Cortex of kidney (tissue), 1 donor: ENCODE results near the gene MLLT1.

Source experiments
- DNase-seq: peaks from one replicate; lab custom pipeline; 2025; lab: John Stamatoyannopoulos, UW

The MLLT1 gene

DNA sequence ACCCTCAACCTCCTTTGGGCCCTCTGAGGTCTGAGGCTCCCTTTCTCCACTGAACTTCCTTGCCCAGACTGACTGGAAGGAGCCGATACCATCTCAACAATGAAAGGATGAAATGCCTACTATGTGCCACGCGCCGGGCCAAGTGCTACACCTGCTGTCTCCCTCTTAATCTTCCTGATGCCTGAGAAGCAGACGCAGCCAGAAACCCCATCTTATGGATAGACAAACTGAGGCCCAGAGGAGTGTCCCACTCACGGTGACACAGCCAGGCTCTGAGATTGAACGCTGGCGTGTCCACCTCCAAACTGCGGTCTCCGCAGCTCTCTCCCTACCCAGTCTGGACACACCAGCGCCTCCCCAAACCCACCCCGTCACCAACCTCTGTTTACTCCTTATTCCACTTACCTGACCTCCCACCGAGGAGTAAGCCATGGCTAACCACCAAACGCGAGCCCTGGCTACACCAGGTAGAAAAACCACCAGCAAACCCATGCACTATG lies 20.9 kb downstream of the MLLT1 start:
- no peak for DNase-seq

DNA sequence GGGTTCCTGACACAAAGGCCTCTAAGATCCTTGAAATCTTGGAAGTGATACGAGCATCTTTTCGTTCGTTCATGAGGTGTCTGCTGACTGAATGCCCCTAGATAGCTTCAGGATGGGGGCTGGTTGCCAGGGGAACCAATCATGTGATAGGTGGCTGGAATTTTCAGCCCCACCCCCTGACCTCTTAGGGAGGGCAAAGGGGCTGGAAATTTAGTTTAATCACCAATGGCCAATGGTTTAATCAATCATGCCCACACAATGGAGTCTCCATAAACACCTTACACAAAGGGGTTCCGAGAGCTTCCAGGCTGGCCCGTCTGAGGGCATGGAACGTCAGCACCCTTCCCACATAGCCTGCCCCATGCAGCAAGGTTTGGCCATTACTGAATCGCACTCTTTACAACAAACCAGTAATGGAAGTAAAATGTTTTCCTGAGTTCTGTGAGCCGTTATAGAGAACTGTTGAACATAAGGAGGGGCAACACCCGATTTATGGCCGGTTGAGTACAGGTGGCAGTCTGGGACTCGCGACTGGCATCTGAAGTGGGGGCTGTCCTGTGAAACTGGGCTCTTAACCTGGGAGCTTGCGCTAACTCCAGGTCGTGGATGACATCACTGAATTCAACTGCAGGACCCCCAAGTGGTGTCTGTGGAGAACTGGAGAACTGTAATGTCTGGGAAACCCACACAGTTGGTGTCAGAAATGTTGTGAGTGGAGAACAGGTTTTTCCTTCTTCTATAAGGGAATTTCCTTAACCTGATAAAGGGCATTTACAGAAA lies 25.6 kb downstream of the MLLT1 start:
- no peak for DNase-seq

DNA sequence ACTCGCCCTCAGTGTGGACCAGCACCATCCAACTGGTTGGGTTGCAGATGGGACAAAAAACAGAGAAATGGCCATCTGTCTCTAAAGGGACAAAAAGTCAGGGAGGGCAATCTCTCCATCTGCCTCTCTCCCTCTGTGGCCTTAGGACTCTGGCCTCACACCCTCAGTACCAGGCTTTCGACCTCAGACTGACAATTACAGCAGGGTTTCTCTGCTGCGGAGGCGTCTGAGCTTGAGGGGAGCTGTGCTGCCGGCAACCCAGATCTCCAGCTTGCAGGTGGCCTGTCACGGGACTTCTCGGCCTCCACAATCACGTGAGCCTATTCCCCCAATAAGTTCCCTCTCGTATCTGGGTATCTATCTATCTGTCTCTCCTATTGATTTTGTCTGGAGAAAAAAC lies 27.7 kb downstream of the MLLT1 start:
- no peak for DNase-seq

DNA sequence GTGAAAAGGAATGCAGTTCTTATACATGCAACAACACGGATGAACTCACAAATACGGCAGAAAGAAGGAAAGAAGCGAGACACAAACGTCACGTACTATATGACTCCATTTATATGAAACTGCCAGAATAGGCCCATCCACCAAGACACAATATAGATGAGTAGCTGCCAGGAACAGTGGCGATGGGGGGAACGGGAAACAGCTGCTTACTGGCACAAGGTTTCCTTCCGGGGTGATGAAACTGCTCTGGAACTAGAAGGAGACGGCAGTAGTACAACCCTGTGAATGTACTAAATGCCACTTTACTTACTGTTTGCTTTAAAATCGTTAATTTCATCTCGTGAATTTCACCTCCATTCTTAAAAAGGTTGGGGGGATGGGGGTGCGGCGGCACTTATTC lies 28.9 kb downstream of the MLLT1 start:
- DNase-seq: no peak

DNA sequence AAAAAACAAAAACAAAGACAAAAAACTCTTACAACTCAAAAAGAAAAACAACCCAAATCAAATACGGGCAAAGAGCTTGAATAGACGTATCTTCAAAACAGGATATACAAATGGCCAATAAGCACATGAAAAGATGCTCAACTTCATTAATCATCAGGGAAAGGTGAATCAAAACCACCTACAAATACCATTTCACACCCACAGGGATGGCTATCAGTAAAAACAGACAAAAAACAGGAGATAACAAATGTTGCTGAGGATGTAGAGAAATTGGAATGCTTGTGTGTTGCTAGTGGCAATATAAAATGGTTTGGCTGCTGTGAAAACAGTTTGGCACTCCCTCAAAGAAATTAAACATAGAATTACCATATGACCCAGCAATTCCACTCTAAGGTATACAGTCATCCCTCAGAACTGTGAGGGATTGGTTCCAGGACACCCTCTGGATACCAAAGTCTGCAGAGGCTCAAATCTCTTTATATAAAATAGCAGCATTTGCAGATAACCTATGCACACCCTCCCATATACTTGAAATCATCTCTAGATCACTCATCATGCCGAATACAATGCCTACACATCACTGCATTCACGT lies 29.7 kb downstream of the MLLT1 start:
- DNase-seq: no peak

DNA sequence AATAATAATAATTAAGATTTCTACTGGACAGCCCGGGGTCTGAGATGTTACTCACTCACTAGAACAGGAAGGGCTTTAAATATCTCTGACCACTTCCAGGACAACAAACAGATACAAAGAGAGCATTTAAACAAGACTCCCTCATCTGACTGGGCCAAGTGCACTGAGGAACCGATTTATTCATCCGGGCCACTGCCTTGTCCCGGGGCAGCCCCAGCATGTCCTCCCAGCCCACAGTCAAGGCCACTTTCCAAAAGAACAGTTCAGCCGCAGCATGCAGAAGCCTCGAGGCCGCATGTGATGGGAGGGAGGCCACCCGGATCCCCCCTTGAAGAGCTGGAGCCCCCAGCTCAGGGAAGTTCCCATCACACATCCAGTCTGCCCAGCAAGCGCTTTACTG lies 30.5 kb downstream of the MLLT1 start:
- DNase-seq: no peak

DNA sequence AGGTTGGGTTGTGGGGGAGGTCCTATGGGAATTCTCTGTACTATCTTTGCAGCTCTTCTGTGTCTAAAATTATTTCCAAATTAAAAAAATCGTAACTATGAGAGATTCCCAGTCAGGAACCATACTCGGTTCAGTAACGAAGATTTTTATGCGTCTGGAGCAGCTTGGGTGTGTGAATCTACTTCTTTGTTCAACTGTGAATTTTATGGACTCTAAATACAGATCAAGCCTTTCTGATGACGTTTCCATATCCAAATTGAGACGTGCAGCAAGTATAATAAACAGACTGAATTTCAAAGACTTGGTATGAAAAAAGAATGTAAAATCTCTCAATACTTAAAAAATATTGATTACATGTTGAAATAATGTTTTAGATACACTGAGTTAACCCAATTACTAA lies 30.9 kb downstream of the MLLT1 start:
- no peak for DNase-seq

DNA sequence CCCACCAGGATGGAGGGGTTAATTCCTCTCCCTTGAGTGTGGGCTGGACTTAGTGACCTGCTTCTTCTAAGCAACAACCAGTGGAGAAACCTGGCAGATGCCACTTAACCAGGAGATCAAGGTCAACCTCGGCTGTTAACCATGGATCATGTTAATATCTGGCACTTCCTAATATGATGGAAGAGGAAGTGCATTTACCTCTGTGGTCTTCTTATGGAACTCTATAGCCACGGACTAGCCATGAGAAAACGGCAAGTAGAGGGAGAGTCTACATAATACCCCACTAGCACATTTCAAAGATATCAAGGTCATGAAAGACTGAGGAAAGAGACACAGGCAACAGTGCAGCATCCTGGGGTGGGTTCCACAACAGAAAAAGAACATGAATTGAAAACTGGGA lies 31.4 kb downstream of the MLLT1 start:
- no peak for DNase-seq

DNA sequence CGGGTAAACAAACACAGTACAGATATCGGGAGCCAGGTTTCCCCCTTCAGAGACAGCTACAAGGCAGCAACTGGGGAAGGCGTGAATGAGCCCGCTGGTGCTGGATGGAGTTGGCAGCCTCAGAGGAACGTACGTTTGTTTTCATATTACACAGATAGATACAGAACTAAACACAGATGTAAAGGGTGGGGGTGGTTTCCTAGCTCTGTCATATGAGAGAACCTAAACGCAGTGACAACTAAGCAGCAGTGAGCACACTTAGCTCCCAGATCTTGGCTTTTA lies 32.8 kb downstream of the MLLT1 start:
- no peak for DNase-seq

DNA sequence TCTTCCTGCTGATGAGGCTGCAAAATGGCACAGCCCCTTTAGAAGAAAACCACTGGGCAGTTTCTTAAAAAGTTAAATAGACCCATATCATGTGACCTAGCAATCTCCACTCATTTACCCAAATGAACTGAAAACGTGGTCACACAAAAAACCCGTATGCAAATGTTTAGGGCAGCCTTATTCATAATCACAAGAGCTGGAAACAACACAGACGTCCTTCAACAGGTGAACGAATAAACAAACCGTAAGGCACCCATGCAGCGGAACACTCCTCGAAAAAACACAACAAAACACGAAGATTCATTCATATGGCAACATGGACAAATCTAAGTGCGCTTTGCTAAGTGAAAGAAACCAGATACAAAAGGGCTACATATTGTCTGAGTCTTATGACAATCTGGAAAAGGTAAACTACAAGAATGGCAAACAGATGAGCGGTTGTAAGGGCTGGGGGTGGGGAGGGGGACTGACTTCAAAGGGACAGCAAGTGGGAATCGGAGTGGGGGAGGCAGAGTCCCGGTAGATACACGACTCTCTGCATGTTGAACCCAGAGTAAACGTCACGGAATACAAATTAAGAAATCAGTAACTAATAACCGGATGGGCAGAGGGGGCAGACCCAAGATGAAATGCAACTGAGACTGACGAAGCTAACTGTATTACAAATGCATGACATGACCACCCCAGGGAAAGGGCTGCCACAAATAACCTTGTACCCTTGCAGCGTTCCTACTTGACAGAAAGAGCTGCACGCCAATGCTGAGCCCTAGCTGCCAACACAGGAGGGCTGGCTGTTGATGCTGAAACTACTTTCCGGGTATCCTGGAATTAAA lies 33.4 kb downstream of the MLLT1 start:
- no peak for DNase-seq

DNA sequence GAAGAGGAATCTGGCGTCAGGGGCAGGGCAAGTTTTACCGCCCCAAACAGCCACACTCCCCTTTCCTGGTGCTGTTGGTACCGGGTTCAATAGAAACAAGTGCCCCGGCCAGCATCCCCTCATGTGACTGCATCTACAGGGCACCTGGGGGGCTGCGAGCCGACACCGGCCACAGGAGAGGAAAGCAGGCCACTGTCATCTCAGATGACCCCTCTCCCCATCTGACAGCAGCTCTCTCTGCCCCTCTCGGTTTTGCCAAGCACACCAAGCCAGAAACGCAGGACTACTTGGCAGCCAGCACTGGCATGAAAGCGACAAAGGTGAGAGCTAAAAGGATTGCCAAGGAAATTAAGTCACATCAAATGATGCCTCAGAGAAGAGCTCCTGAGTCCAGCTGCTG lies 37.1 kb downstream of the MLLT1 start:
- no peak for DNase-seq

DNA sequence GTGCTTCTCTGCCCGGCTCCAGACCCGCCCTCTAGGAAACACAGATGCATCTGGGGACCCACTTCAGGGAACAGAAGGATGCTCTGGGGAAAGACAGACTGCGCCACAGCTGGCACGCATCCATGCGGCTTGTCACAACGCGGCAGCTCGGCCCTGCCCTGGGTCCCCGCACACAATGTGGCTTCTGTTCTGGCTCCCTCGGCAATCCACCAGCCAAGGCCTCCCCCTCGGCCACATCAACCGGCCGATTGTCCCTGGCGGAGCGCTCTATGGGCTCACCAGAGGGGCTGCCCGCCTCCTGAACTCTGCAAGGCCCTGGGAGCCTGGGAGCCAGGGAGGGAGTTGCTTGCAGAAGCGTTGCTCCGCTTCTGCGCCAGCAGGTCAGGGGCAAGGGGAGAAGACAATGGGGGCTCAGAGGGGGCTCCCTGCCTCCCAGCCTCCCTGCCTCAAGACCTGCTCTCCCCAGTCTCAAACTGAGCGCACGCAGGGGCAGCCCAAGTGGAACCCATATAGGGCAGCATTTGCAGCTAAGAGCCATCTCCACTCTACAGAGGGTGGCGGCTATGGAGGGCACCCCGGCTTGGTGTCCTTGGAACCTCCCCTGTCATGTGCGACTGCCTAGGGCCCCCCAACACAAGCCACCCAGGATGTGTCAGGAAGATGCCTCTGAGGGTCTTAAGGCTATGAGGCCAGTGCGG lies 37.9 kb downstream of the MLLT1 start:
- DNase-seq: no peak

DNA sequence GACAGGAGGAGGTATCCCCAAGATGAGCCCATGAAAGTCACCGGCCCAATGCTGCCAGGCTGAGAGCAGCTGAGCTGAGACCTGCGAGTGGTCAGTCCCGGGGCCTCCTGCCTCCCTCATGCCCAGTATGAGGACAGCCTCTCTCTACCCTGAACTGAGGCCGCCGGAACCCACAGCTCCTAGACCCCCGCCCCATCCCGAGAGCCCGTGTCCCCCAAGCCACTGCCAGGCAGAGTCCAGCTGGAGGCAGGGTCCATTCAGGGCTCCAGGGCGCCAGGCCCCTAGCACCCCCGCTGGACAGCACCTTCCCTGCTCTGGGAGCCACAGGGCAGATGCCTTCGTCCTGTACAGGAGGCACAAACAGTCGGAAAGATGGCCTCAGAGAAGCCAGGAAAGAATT lies 38.7 kb downstream of the MLLT1 start:
- DNase-seq: no peak

DNA sequence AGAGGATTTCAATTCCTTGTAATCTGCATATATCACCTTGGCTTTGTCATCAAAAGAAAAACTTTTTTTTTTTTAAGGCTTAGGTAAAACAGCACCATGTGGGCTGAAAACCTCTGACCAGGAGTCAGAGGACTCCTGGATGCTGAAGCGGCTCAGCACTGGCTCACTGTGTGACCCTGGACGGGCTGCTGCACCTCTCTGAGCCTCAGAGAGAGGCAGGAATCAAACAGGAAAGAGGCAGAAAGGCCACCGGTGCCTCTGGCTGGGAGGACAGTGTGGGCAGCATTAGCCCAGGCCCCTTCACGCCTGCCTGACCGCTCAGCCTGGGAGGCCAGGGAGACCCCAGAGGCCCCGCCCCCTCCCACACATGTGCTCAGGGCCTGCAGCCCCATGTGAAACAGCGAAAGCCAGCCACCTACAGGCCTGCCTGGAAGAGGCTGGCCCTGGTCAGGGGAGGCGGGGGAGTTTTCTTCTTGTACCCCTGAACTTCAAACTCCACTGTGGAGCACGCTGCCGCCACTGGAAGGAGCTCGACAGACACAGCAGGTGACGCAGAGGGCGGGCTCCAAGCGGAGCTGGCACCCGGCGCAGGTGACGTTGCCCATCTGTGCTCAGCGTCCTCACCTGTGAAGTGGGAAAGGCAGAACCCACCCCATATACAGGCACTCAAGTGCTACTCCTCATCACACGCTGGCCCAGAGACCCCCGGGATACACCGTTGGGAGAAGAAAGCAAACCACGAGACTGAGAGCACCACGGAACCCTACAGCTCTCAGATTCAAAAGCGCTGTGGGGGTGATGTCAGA lies 39.7 kb downstream of the MLLT1 start:
- no peak for DNase-seq

DNA sequence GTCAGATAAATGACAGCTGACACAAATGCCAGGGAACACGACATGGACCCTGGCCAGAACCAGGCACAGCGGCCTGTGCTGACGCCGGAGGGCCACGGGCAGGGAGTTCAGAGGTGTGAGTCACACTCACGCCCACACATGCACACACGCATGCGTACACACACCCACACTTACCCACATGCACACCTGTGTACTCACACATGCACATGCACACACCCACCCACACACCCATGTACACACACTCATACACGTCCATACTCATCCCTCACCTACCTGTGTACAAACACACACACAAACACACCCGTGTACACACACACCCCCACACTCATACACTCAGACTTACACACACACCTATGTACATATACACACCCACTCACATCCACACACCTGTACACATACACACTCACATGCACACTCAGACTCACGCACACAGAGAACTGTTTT lies 40.4 kb downstream of the MLLT1 start:
- DNase-seq: no peak

DNA sequence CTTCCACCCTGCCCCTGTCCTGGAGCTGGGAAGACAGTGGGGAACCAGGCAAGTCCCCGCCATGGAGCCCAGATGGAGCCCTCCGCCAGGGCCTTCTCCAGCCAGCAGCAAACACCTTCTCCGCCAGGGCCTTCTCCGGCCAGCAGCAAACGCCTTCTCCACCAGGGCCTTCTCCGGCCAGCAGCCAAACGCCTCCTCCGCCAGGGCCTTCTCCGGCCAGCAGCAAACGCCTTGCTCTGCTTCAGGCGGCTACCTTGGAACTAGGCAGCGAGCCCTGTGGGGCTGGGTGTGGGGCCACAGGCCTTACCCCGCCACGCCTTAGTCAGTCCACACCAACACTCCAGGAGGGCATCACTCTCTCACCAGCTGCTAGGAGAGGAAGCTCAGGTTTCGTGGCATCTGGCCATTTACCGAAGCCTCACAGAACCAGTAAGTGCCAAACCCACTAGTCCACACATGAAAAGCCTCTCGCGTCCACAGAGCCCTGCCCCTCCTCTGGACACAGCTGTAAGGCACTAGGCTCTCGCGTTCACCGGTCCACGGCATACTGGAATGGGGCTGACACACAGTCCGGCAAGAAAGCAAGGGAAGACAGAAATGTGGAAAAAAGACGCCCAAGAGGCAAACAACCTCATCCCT lies 41.0 kb downstream of the MLLT1 start:
- DNase-seq: no peak

DNA sequence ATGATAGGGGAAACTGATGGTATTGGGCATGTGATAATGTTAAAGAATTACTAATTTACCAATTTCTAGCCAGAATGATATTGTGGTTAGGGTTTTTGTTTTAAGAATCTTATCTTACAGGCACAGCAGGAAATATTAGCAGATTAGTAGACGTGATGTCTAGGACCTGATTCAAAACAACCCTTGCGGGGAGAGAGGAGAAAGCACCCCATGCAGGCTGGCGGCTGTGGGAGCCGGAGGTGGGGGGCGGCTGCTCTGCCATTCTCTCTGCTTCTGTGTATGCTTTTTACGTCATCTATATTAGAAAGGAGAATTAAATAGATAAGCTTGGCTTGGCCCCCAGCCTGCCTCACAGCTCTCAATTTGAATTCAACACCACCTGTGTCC lies 41.5 kb downstream of the MLLT1 start:
- no peak for DNase-seq

DNA sequence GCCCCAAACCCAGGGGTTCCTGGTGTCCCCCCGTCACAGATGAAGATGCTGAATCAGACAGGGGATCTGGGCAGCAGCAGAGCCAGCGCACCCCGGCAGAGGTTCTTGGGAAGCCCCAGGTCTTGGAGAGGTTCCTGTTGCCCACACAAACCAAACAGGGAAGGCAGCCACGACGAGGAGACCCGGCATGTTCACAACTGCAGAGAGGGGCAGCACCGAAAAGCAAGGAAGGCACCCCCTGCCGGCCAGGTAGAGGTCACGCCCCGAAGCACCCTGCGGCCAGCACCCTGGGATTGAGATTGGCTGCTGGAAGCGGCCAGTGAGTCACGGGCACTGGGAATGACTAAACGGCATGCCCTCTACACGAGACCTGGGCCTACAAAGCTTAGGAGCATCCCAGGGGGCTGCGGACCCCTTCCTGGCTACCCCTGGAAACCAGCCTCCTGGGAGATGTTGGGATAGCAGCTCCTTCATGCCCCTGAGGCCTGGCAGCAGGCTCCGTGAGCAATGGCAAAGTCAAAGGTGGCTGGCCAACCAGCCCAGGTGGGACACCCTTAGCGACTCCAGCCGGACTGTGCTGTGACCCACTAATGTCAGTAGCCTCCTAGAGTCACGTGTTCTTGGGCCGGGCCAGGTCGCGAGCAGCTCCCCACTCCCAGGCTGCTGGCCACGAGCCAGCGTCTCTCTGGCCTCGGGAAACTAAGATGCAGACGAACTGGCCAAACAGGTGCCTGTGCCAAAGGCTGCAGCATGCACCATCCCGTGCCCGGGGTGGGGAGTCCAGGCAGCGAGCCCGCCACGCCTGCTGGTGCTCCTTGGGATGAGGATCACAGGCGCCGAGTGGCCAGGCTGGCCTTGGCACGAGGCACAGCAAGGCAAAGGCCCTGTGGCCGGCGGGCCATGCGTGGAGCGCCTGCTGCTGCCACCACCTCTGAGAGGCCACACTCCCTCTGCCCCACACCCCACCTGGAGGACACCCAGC lies 43.2 kb downstream of the MLLT1 start:
- no peak for DNase-seq

DNA sequence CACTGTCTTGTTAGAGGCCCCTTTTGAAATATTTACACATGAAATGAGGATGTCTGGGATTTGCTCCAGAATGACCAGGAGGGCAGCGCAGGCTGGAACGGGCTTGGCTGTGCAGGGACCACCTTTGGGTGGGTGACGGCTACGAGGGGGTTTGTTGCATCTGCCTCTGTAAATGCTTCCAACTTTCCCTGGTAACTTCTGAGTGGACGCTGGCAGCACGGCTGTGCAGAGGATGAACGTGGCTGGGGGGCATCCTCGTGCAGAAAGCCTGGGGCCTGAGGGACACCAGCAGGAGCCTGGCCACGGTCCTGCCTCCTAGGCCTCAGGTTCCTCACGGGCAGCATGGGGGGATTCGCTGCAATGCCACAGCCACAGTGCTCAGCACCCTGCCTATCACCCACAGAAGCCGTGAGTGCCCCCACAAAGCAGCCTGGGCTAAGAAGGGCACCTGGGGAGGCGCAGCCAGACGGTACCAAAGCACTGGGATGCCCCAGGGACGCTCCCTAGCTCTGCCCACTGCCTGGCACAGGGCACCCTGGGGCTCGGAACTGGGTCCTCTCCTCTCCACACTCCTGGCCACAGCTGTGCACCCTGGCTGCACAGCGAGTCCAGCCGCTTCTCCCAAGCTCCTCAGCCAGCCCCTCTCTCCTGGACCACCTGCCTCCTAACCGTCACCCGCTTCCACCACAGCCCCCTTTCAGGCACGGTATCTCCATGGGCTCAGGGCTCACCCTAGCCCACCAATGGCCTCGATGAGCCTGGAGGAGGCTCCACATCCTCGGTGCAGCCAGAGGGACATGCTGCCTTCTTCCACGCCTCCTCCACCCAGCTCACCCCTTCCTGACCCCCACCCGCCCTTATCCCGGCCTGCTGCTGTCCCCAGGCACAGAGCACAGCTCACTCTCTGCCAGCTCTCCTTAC lies 44.5 kb downstream of the MLLT1 start:
- no peak for DNase-seq
